ENCODE measurements around the gene USP40.

DNA sequence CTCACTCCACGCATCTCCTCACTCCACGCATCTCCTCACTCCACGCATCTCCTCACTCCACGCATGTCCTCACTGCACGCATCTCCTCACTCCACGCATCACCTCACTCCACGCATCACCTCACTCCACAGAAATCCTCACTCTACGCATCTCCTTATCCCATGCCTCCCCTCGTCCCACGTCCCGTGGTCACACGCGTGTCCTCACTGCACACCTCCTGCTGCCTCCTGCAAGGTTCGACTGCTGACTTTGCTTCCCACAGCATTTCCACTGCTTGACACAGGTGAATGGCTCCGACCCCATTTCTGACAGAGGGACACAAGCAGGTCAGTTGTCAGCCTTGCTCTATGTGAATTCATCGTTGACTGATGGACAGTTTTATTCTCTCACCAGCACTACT, 103.0 kb downstream of the USP40 start:
- no peak for TF ChIP-seq EZH2 (IDR thresholded peaks at IDR 0.05)
- TF ChIP-seq EZH2phosphoT487 (IDR thresholded peaks at IDR 0.05): no peak
- TF ChIP-seq, protein P1, sequence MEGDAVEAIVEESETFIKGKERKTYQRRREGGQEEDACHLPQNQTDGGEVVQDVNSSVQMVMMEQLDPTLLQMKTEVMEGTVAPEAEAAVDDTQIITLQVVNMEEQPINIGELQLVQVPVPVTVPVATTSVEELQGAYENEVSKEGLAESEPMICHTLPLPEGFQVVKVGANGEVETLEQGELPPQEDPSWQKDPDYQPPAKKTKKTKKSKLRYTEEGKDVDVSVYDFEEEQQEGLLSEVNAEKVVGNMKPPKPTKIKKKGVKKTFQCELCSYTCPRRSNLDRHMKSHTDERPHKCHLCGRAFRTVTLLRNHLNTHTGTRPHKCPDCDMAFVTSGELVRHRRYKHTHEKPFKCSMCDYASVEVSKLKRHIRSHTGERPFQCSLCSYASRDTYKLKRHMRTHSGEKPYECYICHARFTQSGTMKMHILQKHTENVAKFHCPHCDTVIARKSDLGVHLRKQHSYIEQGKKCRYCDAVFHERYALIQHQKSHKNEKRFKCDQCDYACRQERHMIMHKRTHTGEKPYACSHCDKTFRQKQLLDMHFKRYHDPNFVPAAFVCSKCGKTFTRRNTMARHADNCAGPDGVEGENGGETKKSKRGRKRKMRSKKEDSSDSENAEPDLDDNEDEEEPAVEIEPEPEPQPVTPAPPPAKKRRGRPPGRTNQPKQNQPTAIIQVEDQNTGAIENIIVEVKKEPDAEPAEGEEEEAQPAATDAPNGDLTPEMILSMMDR (IDR thresholded peaks at IDR 0.05): no peak
